ENCODE data around the gene SLC25A4.

The SLC25A4 gene

GRCh38 chr4:185120631-185120946, 22.5 kb upstream of the SLC25A4 start:
- peak; percentile 37 for DNase-seq (ENCODE audit: low spot score)

DNA sequence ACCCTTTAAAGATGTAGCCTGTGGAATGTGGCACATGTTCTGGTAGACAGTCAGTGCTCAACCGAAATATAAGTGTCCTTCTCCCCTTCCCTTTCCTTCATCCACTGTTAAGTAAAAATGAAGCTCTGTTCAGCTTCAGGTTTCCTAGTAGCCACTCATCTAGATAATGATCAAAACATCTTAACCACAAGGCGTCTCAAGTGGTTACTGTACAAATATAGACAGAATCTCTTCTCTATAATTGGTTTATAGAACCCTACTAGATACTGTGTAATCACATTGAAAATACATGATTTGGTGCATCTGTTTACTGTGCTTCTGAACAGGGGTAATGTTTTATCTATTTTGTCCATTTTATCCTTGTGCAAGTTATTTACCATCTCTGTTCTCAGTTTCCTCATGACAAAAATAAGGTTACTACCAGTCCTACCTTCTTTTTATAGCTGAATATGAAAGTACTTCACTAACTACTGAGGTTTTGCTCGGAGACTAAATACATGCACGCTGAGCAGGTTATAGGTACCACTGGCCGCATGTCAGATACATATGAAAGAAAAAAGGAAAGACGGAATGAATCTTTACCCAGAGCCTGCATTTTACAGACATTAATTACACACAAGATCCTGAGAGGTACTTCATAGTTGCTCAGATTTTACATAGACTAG, 20.3 kb upstream of the SLC25A4 start:
- DNase-seq (ENCODE audit: low spot score), result no peak

- DNase-seq (ENCODE audit: low spot score), result no peak
These were observed 19.1 kb upstream of the SLC25A4 start for GRCh38 chr4:185124006-185124405.

- peak; percentile 67 for DNase-seq (ENCODE audit: low spot score)
These were observed 15.8 kb upstream of the SLC25A4 start for GRCh38 chr4:185127021-185127925.

GRCh38 chr4:185128272-185129119, 14.6 kb upstream of the SLC25A4 start:
- peak; percentile 78 for DNase-seq (ENCODE audit: low spot score)

DNA sequence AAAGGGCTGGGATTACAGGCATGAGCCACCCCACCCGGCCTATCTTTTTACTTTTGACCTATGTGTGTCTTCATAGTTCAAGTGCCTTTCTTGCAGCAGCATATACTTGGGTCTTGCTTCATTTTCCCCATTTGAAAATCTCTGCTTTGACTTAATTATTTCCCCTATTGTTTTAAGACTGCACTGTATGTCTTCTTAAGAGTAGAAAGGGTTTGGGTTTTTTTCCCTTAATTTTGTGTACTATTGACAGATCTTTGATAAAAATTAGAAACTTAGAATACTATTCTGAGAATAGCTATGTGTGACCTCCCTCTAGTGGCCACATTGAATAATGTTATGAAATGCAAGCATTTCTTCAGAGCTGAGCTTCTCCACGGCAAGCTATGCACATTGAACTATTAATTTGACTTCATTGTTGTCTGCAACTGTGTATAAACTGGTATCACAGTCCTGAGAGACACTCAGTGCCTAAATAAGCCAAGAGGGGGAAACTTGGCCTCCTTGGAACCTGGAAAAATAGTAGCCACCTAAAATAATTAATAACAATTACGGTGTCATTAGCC, 8.7 kb upstream of the SLC25A4 start:
- peak; percentile 57 for DNase-seq (ENCODE audit: low spot score)

- no peak for DNase-seq (ENCODE audit: low spot score)
These were observed 5.7 kb upstream of the SLC25A4 start for GRCh38 chr4:185137233-185137925.

DNA sequence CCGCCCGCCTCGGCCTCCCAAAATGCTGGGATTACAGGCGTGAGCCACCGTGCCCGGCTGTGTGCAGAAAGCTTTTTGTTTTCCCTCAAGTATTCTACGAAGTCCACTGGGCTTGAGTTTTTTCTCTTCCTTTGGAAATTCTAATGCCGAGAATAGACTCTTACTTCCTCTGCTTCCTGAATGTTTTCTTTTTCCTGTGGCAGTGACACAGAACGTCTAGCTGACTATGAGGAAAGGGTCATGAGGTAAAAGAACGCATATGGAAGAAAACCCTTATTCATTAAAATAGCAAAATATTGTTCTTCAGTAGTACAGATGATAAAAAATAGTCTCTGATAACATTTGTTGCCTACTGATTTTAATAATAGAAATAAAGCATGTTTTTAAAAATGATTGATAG, 4.9 kb upstream of the SLC25A4 start:
- no peak for DNase-seq (ENCODE audit: low spot score)

DNA sequence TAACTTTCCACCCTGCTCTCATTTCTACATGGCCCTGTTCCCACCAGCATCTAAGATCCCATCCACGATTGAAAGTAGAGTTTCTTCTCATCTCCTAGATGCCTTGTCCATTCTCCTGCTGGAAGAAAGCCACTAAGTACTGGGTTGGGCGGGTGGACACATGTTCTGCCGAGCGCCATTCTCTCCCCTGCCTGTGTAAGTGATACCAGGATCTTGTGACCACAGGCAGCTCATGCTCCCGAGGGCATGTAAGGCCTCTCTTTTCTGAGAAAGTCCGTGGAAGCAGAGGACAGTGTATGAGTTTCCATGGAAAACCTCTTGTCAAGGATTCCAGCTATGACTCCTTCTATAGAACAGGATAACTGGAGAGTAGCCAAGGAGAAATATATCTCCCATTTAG, 3.3 kb upstream of the SLC25A4 start:
- DNase-seq (ENCODE audit: low spot score), result no peak

DNA sequence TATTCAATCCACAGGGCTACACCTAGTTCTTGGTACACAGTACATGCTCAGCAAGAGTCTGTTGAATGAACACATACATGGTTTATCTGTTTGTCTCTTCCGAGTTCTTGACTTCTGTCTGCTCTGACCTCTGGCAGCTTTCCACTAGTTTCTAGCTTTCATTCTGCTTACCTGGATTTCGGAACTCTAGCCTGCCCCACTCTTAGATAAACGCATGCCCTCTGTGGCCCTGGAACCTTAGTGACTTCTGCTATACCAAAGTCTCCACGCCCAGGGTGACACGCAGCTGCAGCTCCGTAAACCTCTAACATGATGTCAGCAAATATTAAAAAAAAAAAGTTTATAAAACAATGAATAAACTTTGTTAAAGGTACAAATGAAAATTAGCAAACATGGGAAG, 1.3 kb upstream of the SLC25A4 start:
- DNase-seq (ENCODE audit: low spot score), result no peak

DNA sequence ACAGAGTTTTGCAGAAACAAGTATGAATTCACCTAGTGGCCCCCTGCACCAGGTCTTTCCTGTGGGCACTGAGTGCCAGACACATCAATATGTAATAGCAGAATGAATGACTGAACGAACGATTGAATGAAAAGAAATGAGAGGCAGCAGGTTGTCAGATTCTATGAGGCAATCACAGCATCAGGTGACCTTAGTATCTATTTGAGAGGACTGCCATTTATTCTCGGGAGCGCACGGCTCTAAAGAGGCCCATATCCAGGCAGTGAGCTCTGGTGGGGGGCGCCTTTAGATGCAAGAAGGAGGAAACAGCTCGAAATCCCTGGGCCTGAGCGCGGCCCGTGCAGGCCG, 528 bp upstream of the SLC25A4 start:
- no peak for DNase-seq (ENCODE audit: low spot score)

- DNase-seq (ENCODE audit: low spot score), result peak; percentile 57
These were observed 519 bp downstream of the SLC25A4 start for GRCh38 chr4:185143601-185143969.

DNA sequence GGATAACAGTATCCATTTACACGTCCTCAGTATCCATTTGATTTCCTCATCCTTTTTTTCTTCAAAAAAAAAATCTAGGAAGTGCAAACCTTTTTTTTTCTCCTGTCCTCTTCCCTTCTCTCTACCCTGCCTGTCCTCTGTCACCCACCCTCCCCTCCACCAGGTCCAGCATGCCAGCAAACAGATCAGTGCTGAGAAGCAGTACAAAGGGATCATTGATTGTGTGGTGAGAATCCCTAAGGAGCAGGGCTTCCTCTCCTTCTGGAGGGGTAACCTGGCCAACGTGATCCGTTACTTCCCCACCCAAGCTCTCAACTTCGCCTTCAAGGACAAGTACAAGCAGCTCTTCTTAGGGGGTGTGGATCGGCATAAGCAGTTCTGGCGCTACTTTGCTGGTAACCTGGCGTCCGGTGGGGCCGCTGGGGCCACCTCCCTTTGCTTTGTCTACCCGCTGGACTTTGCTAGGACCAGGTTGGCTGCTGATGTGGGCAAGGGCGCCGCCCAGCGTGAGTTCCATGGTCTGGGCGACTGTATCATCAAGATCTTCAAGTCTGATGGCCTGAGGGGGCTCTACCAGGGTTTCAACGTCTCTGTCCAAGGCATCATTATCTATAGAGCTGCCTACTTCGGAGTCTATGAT, 1.7 kb downstream of the SLC25A4 start:
- DNase-seq (ENCODE audit: low spot score), result no peak

GRCh38 chr4:185145572-185145971, 2.5 kb downstream of the SLC25A4 start:
- DNase-seq (ENCODE audit: low spot score), result no peak

DNA sequence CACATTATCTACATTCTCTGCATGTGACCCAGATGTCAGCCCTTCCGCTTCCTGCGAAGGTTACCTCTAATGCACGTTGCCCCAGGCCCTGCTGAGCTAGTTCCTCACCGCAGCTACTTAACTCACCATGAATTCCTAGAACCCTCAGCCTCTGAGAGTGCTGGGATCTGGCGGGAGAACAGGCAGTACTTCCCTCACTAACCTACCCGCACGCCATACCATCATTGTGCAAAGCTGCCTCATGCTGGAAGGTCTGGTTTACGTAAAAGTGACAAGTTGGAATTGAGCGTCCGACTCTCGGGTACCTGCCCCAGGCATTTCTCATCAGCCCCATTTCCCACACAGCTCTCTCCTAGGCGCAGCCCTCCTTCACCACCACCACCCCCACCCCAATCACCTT, 6.3 kb downstream of the SLC25A4 start:
- no peak for DNase-seq (ENCODE audit: low spot score)

GRCh38 chr4:185151296-185151695, 8.2 kb downstream of the SLC25A4 start:
- DNase-seq (ENCODE audit: low spot score), result no peak

GRCh38 chr4:185165605-185166063, 22.6 kb downstream of the SLC25A4 start:
- no peak for DNase-seq (ENCODE audit: low spot score)

DNA sequence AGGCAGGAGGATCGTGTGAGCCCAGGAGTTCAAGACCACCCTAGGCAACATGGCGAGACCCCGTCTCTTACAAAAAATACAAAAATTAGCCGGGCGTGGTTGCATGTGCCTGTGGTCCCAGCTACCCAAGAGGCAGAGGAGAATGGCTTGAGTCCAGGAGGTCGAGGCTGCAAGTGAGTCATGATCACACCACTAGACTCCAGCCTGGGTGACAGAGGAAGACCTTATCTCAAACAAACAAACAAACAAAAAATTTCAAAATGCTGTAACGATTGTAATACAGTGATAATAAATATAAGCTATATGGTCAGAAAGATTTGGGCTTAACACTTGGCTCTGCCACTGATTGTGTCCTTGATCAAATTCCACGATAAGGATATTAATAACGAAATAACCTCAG, 24.2 kb downstream of the SLC25A4 start:
- no peak for DNase-seq (ENCODE audit: low spot score)

- no peak for DNase-seq (ENCODE audit: low spot score)
These were observed 28.5 kb downstream of the SLC25A4 start for GRCh38 chr4:185171373-185172071.

GRCh38 chr4:185179488-185179887, 36.4 kb downstream of the SLC25A4 start:
- no peak for DNase-seq (ENCODE audit: low spot score)

GRCh38 chr4:185182239-185182638, 39.2 kb downstream of the SLC25A4 start:
- no peak for DNase-seq (ENCODE audit: low spot score)
